SK-N-MC (cell line): ENCODE results near the gene DNAAF5.

Experiments used
- EZH2 ChIP-seq: fragments of 200-600 bp; sonication (generic); IDR thresholded peaks from one replicate; pipeline ENCODE4 v1.6.1; 2017; ENCODE audit warnings: antibody characterized with exemption
- POLR2AphosphoS5 ChIP-seq: IDR thresholded peaks from 2 replicates; pipeline ENCODE4 v1.6.1; 2012; ENCODE audit warnings: mild to moderate bottlenecking, low read depth, low read length, borderline replicate concordance

- TF ChIP-seq EZH2 = no peak
- TF ChIP-seq POLR2AphosphoS5 = no peak
Measured at GRCh38 chr7:680411-681127, 45.9 kb upstream of the DNAAF5 start.
